ENCODE results near the gene CSNK1E. TPM values are rescaled to one million over a fixed set of nuclear protein-coding genes. Genes with fewer than 3 reads are reported as not detected.

CSNK1E gene
- total and polyA plus RNA-seq, 2 of the 8 experiments (the other 6 are each of a cell fraction or from before 2014, with no cell fraction given): 247 to 263 TPM

- no peak for TF ChIP-seq CHD7 (IDR thresholded peaks at IDR 0.05; ENCODE audit: insufficient replicate concordance, low read length)
- TF ChIP-seq ZNF274 (IDR thresholded peaks at IDR 0.05; ENCODE audit: borderline replicate concordance, extremely low read depth, low read length): no peak
- no peak for TF ChIP-seq ASH2L (IDR thresholded peaks at IDR 0.05; ENCODE audit: low read length)
- no peak for TF ChIP-seq RAD21 (IDR thresholded peaks at IDR 0.05 in 1 of 2, conservative IDR thresholded peaks at IDR 0.05 in 1 of 2; ENCODE audit: low read depth in 2 of 2, low read length in 2 of 2)
- no peak for TF ChIP-seq YY1 (IDR thresholded peaks at IDR 0.05; ENCODE audit: low read depth, low read length)
- no peak for TF ChIP-seq SP2 (IDR thresholded peaks at IDR 0.05; ENCODE audit: low read length)
- TF ChIP-seq EZH2 (IDR thresholded peaks at IDR 0.05; ENCODE audit: low read depth, low read length, severe bottlenecking): no peak
- no peak for TF ChIP-seq SP1 (IDR thresholded peaks at IDR 0.05; ENCODE audit: low read depth, low read length)
- TF ChIP-seq ATF2 (IDR thresholded peaks at IDR 0.05; ENCODE audit: low read length): no peak
- TF ChIP-seq CBX8 (IDR thresholded peaks at IDR 0.05; ENCODE audit: borderline replicate concordance, low read depth, low read length): no peak
These were observed 26.9 kb downstream of the CSNK1E start (continued) for GRCh38 chr22:38290347-38290746.

Measured in H1 (cell line).